IMR-90 (cell line): Measurements from ENCODE around the gene FOXO3.

Experiments
- BHLHE40 ChIP-seq: fragments of 150-350 bp; IDR thresholded peaks from 2 replicates; pipeline ENCODE4 v1.6.1; 2016; ENCODE audit warnings: mild to moderate bottlenecking, low read depth, low read length
- CEBPB ChIP-seq: IDR thresholded peaks from 2 replicates; pipeline ENCODE4 v1.6.1; 2012; ENCODE audit warnings: low read depth, low read length, improper control_type of control experiment
- CHD1 ChIP-seq: IDR thresholded peaks from 2 replicates; pipeline ENCODE4 v1.6.1; 2012; ENCODE audit warnings: low read depth, low read length, improper control_type of control experiment
- MAFK ChIP-seq: IDR thresholded peaks from 2 replicates; pipeline ENCODE4 v1.6.1; 2012; ENCODE audit warnings: low read depth, low read length, improper control_type of control experiment
- MAZ ChIP-seq: IDR thresholded peaks from 2 replicates; pipeline ENCODE4 v1.6.1; 2012; ENCODE audit warnings: low read depth, mild to moderate bottlenecking, low read length, improper control_type of control experiment, moderate library complexity, borderline replicate concordance
- MXI1 ChIP-seq: IDR thresholded peaks from 2 replicates; pipeline ENCODE4 v1.6.1; 2012; ENCODE audit warnings: low read depth, mild to moderate bottlenecking, low read length, moderate library complexity, borderline replicate concordance
- POLR2A ChIP-seq: IDR thresholded peaks from 2 replicates; pipeline ENCODE4 v1.6.1; 2012; ENCODE audit warnings: mild to moderate bottlenecking, low read depth, low read length
- RAD21 ChIP-seq: IDR thresholded peaks from 2 replicates; pipeline ENCODE4 v1.6.1; 2012; ENCODE audit warnings: low read length, improper control_type of control experiment
- RFX5 ChIP-seq: IDR thresholded peaks from 2 replicates; pipeline ENCODE4 v1.8.0; 2012; ENCODE audit warnings: low read depth, mild to moderate bottlenecking, low read length, moderate library complexity
- SMC3 ChIP-seq: fragments of 150-350 bp; IDR thresholded peaks from 2 replicates; pipeline ENCODE4 v1.6.1; 2016; ENCODE audit warnings: low read depth, mild to moderate bottlenecking, antibody characterized with exemption, low read length, moderate library complexity
- USF2 ChIP-seq: fragments of 150-350 bp; IDR thresholded peaks from 2 replicates; pipeline ENCODE4 v1.6.1; 2017; ENCODE audit warnings: mild to moderate bottlenecking, antibody characterized with exemption, low read length, low read depth
- TF ChIP-seq, protein P1 (sequence below): conservative IDR thresholded peaks from 2 replicates; pipeline ENCODE4 v1.5.1; 2012; ENCODE audit warnings: mild to moderate bottlenecking, low read depth, low read length, improper control_type of control experiment

GRCh38 chr6:108582618-108583017 lies 21.9 kb downstream of the FOXO3 start:
- TF ChIP-seq, protein P1, sequence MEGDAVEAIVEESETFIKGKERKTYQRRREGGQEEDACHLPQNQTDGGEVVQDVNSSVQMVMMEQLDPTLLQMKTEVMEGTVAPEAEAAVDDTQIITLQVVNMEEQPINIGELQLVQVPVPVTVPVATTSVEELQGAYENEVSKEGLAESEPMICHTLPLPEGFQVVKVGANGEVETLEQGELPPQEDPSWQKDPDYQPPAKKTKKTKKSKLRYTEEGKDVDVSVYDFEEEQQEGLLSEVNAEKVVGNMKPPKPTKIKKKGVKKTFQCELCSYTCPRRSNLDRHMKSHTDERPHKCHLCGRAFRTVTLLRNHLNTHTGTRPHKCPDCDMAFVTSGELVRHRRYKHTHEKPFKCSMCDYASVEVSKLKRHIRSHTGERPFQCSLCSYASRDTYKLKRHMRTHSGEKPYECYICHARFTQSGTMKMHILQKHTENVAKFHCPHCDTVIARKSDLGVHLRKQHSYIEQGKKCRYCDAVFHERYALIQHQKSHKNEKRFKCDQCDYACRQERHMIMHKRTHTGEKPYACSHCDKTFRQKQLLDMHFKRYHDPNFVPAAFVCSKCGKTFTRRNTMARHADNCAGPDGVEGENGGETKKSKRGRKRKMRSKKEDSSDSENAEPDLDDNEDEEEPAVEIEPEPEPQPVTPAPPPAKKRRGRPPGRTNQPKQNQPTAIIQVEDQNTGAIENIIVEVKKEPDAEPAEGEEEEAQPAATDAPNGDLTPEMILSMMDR, result no peak
- no peak for TF ChIP-seq MAZ
- TF ChIP-seq RFX5, result no peak
- TF ChIP-seq POLR2A, result no peak
- no peak for TF ChIP-seq MXI1
- no peak for TF ChIP-seq BHLHE40
- no peak for TF ChIP-seq MAFK
- no peak for TF ChIP-seq SMC3
- no peak for TF ChIP-seq RAD21
- TF ChIP-seq CEBPB, result no peak
- TF ChIP-seq USF2, result no peak
- no peak for TF ChIP-seq CHD1
